K562 (cell line): ENCODE results near the gene SF3B1. TPM values are rescaled to one million over a fixed set of nuclear protein-coding genes. Genes with fewer than 3 reads are reported as not detected.

Experiments
- ARID3A ChIP-seq: IDR thresholded peaks from 2 replicates; pipeline ENCODE4 v1.6.1; 2012; ENCODE audit warnings: low read depth, low read length, improper control_type of control experiment, borderline replicate concordance
- ARID3B ChIP-seq: fragments of 250-450 bp; sonication (Bioruptor Pico); IDR thresholded peaks from 2 replicates; pipeline ENCODE4 v1.4.0; 2020; ENCODE audit warnings: borderline replicate concordance
- DDX20 ChIP-seq: fragments of 450-650 bp; IDR thresholded peaks from 2 replicates; pipeline ENCODE4 v1.6.1; 2016; ENCODE audit warnings: missing genetic modification characterization, low read depth, mild to moderate bottlenecking, missing compliant biosample characterization, moderate library complexity
- EP300 ChIP-seq: IDR thresholded peaks from 2 replicates; pipeline ENCODE4 v1.6.1; 2012; ENCODE audit warnings: low read length, improper control_type of control experiment
- FOXJ3 ChIP-seq: sonication (generic); formaldehyde crosslinking; IDR thresholded peaks from 2 replicates; pipeline ENCODE4 v1.4.0; 2020; ENCODE audit warnings: mild to moderate bottlenecking, missing genetic modification reagents
- GTF2E2 ChIP-seq: fragments of 200-800 bp; sonication (Bioruptor generic); IDR thresholded peaks from 2 replicates; pipeline ENCODE4 v1.6.1; 2016; ENCODE audit warnings: missing genetic modification characterization, missing compliant biosample characterization
- HES1 ChIP-seq: fragments of 450-650 bp; IDR thresholded peaks from 2 replicates; pipeline ENCODE4 v1.6.1; 2016; ENCODE audit warnings: low read depth, mild to moderate bottlenecking, moderate library complexity
- ILK ChIP-seq: fragments of 450-650 bp; IDR thresholded peaks from 2 replicates; pipeline ENCODE4 v1.6.1; 2016; ENCODE audit warnings: missing genetic modification characterization, low read depth, mild to moderate bottlenecking, missing compliant biosample characterization, moderate library complexity, borderline replicate concordance
- LEF1 ChIP-seq: fragments of 450-650 bp; IDR thresholded peaks from 2 replicates; pipeline ENCODE4 v1.6.1; 2016; ENCODE audit warnings: mild to moderate bottlenecking
- MAFF ChIP-seq: IDR thresholded peaks from 2 replicates; pipeline ENCODE4 v1.6.1; 2012; ENCODE audit warnings: low read length, improper control_type of control experiment
- MAFG ChIP-seq: fragments of 450-650 bp; conservative IDR thresholded peaks from 2 replicates; pipeline ENCODE4 v1.6.1; 2016; ENCODE audit warnings: missing genetic modification characterization, missing compliant biosample characterization
- MTA3 ChIP-seq: fragments of 450-650 bp; formaldehyde crosslinking; IDR thresholded peaks from 2 replicates; pipeline ENCODE4 v1.6.1; 2017; ENCODE audit warnings: mild to moderate bottlenecking, borderline replicate concordance
- NR0B1 ChIP-seq: fragments of 450-650 bp; IDR thresholded peaks from one replicate; pipeline ENCODE4 v1.6.1; 2018; ENCODE audit warnings: mild to moderate bottlenecking, moderate library complexity; ENCODE audit not compliant: partially characterized antibody
- NRF1 ChIP-seq, 2 experiments: fragments of 450-650 bp; IDR thresholded peaks in 1 of 2; conservative IDR thresholded peaks in 1 of 2; 2 replicates each; pipeline ENCODE4 v1.6.1; 2014; ENCODE audit warnings: mild to moderate bottlenecking in 2 of 2
- PTRF ChIP-seq: fragments of 450-650 bp; IDR thresholded peaks from 2 replicates; pipeline ENCODE4 v1.6.1; 2016; ENCODE audit warnings: mild to moderate bottlenecking, missing genetic modification characterization, missing compliant biosample characterization
- RHOXF2B ChIP-seq: fragments of 250-450 bp; sonication (Bioruptor Pico); conservative IDR thresholded peaks from 2 replicates; pipeline ENCODE4 v1.5.1; 2021
- TCF15 ChIP-seq: fragments of 250-450 bp; sonication (Bioruptor Pico); IDR thresholded peaks from 2 replicates; pipeline ENCODE4 v1.8.0; 2022; ENCODE audit warnings: moderate library complexity, mild to moderate bottlenecking, inconsistent platforms
- YY1 ChIP-seq, 3 experiments: IDR thresholded peaks; 2 replicates each; pipeline ENCODE4 v1.6.1; 2011; ENCODE audit warnings: low read length in 2 of 3, mild to moderate bottlenecking in 2 of 3, moderate library complexity in 2 of 3, borderline replicate concordance in 1 of 3, control low read depth in 1 of 3, low read depth in 1 of 3; ENCODE audit not compliant: insufficient read depth in 3 of 3, insufficient replicate concordance in 2 of 3, control insufficient read depth in 1 of 3, insufficient read length in 1 of 3; ENCODE audit errors: extremely low read depth in 1 of 3
- ZNF41 ChIP-seq: fragments of 250-450 bp; sonication (Bioruptor Pico); conservative IDR thresholded peaks from 2 replicates; pipeline ENCODE4 v1.4.0; 2020; ENCODE audit warnings: mild to moderate bottlenecking
- ZNF76 ChIP-seq: fragments of 250-450 bp; sonication (Bioruptor Pico); IDR thresholded peaks from 2 replicates; pipeline ENCODE4 v1.4.0; 2020; ENCODE audit warnings: mild to moderate bottlenecking, moderate library complexity, borderline replicate concordance
- polyA plus RNA-seq, 8 experiments: library from polyadenylated mRNA; depleted of rRNA in 4 of 8; stranded (reverse) in 5 of 8; unstranded in 3 of 8; fragments of >200 nt; fragmentation: Nextera tagmentation in 2 of 8; fragmentation: Illumina TruSeq in 1 of 8; extraction: Ambion mirVana in 2 of 8; extraction: Trizol in 1 of 8; gene quantifications; 2 replicates each; pipeline versions ENCODE4 v1.2.1 to v1.2.3, GENCODE V29; 2011 to 2014; ENCODE audit warnings: inconsistent platforms in 1 of 8, missing spikeins in 1 of 8
- total RNA-seq, 7 experiments: library from RNA; depleted of rRNA in 6 of 7; stranded (reverse); fragments of >200 nt in 6 of 7; fragmentation: Illumina TruSeq in 2 of 7; extraction: Trizol in 2 of 7; gene quantifications; 2 replicates each; pipeline versions ENCODE4 v1.2.1 to v1.2.3, GENCODE V29; 2011 to 2021; ENCODE audit warnings: low replicate concordance in 1 of 7

Gene SF3B1
- total and polyA plus RNA-seq, 9 of the 15 experiments (the other 6 are each of a cell fraction or from before 2014, with no cell fraction given) = 96.2 to 377 (median 177) TPM

GRCh38 chr2:197434541-197435513 is at the start of gene SF3B1 (continued):
- TF ChIP-seq ARID3A (no peak), ARID3B (CRISPR knock-in tag) (no peak), NRF1 (conservative IDR thresholded peaks at IDR 0.05 in 1 of 2, IDR thresholded peaks at IDR 0.05 in 1 of 2) (peak; percentile 96 to 97), HES1 (no peak), RHOXF2B (no peak), YY1 (IDR thresholded peaks at IDR 0.05; ENCODE audit: borderline replicate concordance in 1 of 3, control insufficient read depth in 1 of 3, extremely low read depth in 1 of 3, insufficient read depth in 3 of 3, insufficient read length in 1 of 3, insufficient replicate concordance in 2 of 3, low read depth in 1 of 3, low read length in 2 of 3) (peak; percentile 75 to 92 (median 89)), MTA3 (0 out of 2 replicates have a peak, but pooled peaks have one; percentile 26), DDX20 (tag) (no peak), NR0B1 (no peak), GTF2E2 (tag) (peak; percentile 2; the same call in 1 of the 2 replicates), ZNF76 (CRISPR knock-in tag) (0 out of 2 replicates have a peak, but pooled peaks have one; percentile 36), ZNF41 (CRISPR knock-in tag) (no peak), TCF15 (CRISPR knock-in tag) (no peak), ILK (tag) (no peak), LEF1 (no peak), FOXJ3 (CRISPR knock-in tag) (no peak), MAFF (no peak), MAFG (tag) (no peak), PTRF (tag) (no peak), EP300 (0 out of 2 replicates have a peak, but pooled peaks have one; percentile 7)
